Activated naive CD8-positive, alpha-beta T cell treated with anti-CD3 and anti-CD28 coated beads, Interleukin-2, amount 10 ng/mL, durations not matched to agents 7 days and 5 days (primary cell): ENCODE results near the gene GFY. TPM values are rescaled to one million over a fixed set of nuclear protein-coding genes. Genes with fewer than 3 reads are reported as not detected.

Experiments used
- ATAC-seq: fragments of 150-1000 bp; cut with Tn5 transposase; one replicate; pipeline ENCODE4 v1.10.0; 2021; ENCODE audit warnings: low read depth, moderate library complexity
- POLR2A ChIA-PET: fragments of 350-600 bp; sonication (Branson Sonifier 250); formaldehyde crosslinking; loops from one replicate; lab custom pipeline; 2021; ENCODE audit warnings: antibody characterized with exemption; lab: Charles Lee
- DNase-seq: peaks from one replicate; pipeline ENCODE4 v3.0.0; 2021
- H3K27ac Mint-ChIP-seq: one replicate; pipeline ENCODE4 v1.8.0; 2022; ENCODE audit warnings: mild to moderate bottlenecking, mixed read lengths
- H3K27me3 Mint-ChIP-seq: one replicate; pipeline ENCODE4 v1.8.0; 2022; ENCODE audit warnings: mild to moderate bottlenecking, moderate library complexity, mixed read lengths
- H3K36me3 Mint-ChIP-seq: one replicate; pipeline ENCODE4 v1.8.0; 2021; ENCODE audit warnings: mild to moderate bottlenecking, mixed read lengths
- H3K4me1 Mint-ChIP-seq: one replicate; pipeline ENCODE4 v1.8.0; 2021; ENCODE audit warnings: mixed read lengths
- H3K4me3 Mint-ChIP-seq: one replicate; pipeline ENCODE4 v1.8.0; 2022; ENCODE audit warnings: mild to moderate bottlenecking, moderate library complexity, mixed read lengths
- H3K9me3 Mint-ChIP-seq: one replicate; pipeline ENCODE4 v1.8.0; 2021; ENCODE audit warnings: mixed read lengths
- total RNA-seq, 2 experiments: library from RNA; stranded (reverse); gene quantifications; one replicate each; pipeline ENCODE4 v1.2.3, GENCODE V29; 2021

Gene GFY
- total RNA-seq, 2 experiments from 2014 or later, result not detected

DNA sequence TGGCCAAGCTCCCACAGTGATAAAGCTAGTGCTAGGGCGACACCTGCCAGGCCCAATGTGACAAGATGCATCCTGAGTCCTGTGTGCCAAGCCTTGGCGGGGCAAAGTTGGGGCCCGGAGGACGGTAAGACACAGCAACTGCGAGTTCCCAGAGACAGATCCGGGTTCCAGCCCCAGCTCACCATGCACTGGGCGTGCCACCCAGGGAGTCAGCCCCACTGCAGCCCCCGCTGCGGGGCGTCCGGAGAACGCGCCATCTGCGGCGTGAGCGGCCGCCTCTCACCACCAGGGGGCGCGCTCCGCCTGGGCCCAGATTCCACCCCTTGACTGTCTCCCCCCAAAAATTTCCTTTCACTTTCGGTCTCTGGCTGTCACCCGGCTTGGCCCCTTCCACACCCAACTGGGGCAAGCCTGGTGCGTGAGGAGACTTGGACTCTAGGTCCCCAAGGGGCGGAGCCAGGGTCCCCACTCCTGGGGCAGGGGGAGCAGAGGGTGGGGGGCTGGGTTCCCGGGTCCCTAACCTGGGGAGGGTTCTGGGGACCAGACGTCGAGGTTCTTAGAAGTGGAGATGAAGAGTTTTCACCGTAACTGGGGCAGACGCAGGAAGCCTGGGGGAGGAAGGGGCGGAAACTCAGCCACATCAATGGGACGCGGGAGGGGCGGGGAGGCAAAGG, 48.8 kb downstream of the GFY start, which contains the start of gene FLT3LG:
Gene FLT3LG (plus strand): TSS at position 348 of the 674 bp plus-strand sequence. CDS start 425 bp downstream, outside the sequence.
- POLR2A ChIA-PET, result interaction anchor here (0.5 to 6.8 kb wide), 12 partner anchors 11 to 138 kb away, joined by 3 to 128 read pairs (median 4); partner anchors contain the start of genes ALDH16A1, CD37, PIH1D1 and RPL13A
- peak within 1 kb of the TSS; percentile 98 for H3K4me3 Mint-ChIP-seq
- H3K27ac Mint-ChIP-seq, result peak within 1 kb of the TSS; percentile 99
- ATAC-seq (peak; percentile 74), DNase-seq (peak; percentile 97)
- H3K4me1 Mint-ChIP-seq, result peaks cover 47% of the 10 kb centered on the region
- H3K9me3 Mint-ChIP-seq, result no peaks in the 10 kb centered on the region
- peaks cover 27% of the 10 kb centered on the region for H3K36me3 Mint-ChIP-seq
- no peaks in the 10 kb centered on the region for H3K27me3 Mint-ChIP-seq

DNA sequence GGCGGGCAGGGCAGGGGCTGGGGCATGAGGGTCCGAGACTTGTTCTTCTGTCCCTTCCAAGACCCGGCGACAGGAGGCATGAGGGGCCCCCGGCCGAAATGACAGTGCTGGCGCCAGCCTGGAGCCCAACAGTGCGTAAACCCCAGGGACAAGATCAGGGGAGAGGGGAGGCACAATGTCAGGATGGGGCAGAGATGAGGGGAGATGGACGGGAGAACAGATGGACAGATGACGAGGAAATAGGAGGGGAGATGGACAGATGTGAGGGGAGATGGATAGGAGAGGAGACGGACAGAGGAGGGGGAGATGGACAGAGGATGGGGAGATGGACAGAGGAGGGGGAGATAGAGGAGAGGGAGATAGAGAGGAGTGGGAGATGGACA, 49.3 kb downstream of the GFY start:
- Mint-ChIP-seq H3K27me3 (no peaks in the 10 kb centered on the region), H3K4me1 (peaks cover 43% of the 10 kb centered on the region), H3K9me3 (no peaks in the 10 kb centered on the region), H3K4me3 (peak overlapping the region; percentile 98), H3K27ac (peak overlapping the region; percentile 99), H3K36me3 (peaks cover 27% of the 10 kb centered on the region)
- ATAC-seq, result peak; percentile 0
- POLR2A ChIA-PET, result interaction anchor here (0.6 to 4.8 kb wide), 11 partner anchors 9 to 87 kb away, joined by 3 to 60 read pairs (median 7); partner anchors contain the start of genes ALDH16A1, KASH5, PIH1D1 and RPL13A
- no peak for DNase-seq

DNA sequence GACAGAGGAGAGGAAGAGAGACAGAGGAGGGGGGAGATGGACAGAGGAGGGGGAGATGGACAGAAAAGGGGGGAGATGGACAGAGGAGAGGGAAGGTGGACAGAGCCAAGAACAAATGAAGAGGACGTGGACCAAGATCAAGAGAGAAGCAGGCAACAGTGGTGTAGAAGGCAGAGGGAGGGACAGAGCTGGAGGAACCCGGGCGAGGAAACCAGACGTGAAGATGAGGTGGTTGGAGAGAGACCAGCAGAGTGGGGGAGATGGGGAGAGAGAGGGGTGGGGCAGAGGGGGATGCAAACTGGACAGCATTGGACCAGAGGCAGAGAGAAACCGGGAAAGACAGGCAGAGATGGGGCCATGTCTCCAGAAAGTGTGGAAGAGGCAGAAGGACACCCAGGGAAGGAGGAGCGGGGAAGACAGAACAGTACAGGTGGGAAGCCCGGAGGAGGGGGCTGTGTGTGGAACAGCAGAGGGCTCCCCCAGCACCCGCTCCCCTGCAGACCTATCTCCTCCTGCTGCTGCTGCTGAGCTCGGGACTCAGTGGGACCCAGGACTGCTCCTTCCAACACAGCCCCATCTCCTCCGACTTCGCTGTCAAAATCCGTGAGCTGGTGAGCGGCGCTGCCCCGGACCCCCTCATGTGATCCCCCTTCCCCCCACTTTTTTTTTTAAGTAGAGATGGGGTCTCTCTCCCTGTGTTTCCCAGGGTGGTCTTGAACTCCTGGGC, 50.2 kb downstream of the GFY start:
- POLR2A ChIA-PET, result interaction anchor here (0.6 to 4.8 kb wide), 15 partner anchors 9 to 502 kb away, joined by 3 to 60 read pairs (median 5); partner anchors contain the start of genes ALDH16A1, KASH5, NOSIP and PIH1D1
- ATAC-seq, result no peak
- Mint-ChIP-seq H3K36me3 (peaks cover 29% of the 10 kb centered on the region), H3K27me3 (no peaks in the 10 kb centered on the region), H3K27ac (peak overlapping the region; percentile 99), H3K4me3 (peak overlapping the region; percentile 98), H3K9me3 (no peaks in the 10 kb centered on the region), H3K4me1 (peaks cover 34% of the 10 kb centered on the region)
- no peak for DNase-seq

DNA sequence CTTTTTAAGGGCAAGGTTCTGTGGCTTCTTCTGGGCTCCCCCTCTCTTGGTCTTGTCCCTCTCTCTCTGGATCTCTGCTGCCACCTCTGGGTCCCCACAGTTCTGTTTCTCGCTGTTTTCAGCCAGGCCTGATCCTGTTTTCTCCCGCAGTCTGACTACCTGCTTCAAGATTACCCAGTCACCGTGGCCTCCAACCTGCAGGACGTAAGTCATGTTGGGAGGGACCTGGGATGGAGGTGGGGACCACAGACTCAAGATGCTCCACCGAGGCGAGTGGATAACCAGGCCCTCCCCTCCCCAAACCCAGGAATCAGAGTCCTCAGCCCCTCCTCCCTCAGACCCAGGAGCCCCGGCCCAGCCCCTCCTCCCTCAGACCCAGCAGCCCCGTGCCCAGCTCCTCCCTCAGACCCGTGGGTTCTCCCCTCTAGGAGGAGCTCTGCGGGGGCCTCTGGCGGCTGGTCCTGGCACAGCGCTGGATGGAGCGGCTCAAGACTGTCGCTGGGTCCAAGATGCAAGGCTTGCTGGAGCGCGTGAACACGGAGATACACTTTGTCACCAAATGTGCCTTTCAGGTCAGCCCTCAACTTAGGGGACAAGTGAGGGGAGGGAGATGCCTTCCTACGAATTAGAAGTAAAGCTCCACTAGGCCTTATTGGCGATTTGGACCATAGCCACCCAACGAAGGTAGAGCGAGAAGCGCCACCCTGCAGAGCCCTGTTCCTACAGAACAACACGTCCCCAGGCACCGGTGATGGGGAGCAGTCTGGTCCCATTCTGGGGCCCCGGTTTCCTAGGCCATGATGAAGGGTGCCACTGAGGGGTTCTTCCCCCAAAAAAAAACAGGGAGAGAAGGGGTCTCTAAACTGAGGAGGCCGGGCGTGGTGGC, 51.0 kb downstream of the GFY start:
- Mint-ChIP-seq H3K27me3 (no peaks in the 10 kb centered on the region), H3K27ac (peak overlapping the region; percentile 99), H3K4me3 (peak overlapping the region; percentile 98), H3K9me3 (no peaks in the 10 kb centered on the region), H3K4me1 (peaks cover 31% of the 10 kb centered on the region), H3K36me3 (peaks cover 33% of the 10 kb centered on the region)
- POLR2A ChIA-PET, result interaction anchor here (0.7 to 4.8 kb wide), 13 partner anchors 8 to 164 kb away, joined by 3 to 60 read pairs (median 6); partner anchors contain the start of genes ALDH16A1, NOSIP, PIH1D1 and RPL13A
- DNase-seq (peak; percentile 78), ATAC-seq (peak; percentile 46)

Other genes with a start within 250 kb of the GFY start
- gene SLC6A16, start 100.2 kb upstream of the GFY start, total RNA-seq, result 1 to 10 TPM; 3.7 to 5.1 TPM
- gene CD37, start 90.0 kb upstream of the GFY start, total RNA-seq, result 100 to 1,000 TPM; 246 to 258 TPM
- gene TEAD2, start 63.0 kb upstream of the GFY start, total RNA-seq, result not detected
- gene DKKL1, start 61.5 kb upstream of the GFY start, total RNA-seq, result not detected
- not detected for gene KASH5, start 37.1 kb upstream of the GFY start, total RNA-seq
- gene PTH2, start 1.9 kb upstream of the GFY start, total RNA-seq, result not detected
- gene SLC17A7, start 16.1 kb downstream of the GFY start, total RNA-seq, result under 1 TPM; 0.14 to 0.25 TPM
- 100 to 1,000 TPM; 143 to 148 TPM for gene PIH1D1, start 26.4 kb downstream of the GFY start, total RNA-seq
- gene ALDH16A1, start 27.8 kb downstream of the GFY start, total RNA-seq, result 10 to 100 TPM; 41.8 to 42.9 TPM
- 100 to 1,000 TPM; 250 to 282 TPM for gene FLT3LG, start 48.8 kb downstream of the GFY start, total RNA-seq
- 1,000 to 10,000 TPM; 2,936 to 3,173 TPM for gene RPL13A, start 62.2 kb downstream of the GFY start, total RNA-seq
- gene RPS11, start 71.0 kb downstream of the GFY start, total RNA-seq, result 1,000 to 10,000 TPM; 2,412 to 2,445 TPM
- 10 to 100 TPM; 19.8 to 24.4 TPM for gene FCGRT, start 87.3 kb downstream of the GFY start, total RNA-seq
- 1 to 10 TPM; 1.6 to 2.4 TPM for gene RCN3, start 102.6 kb downstream of the GFY start, total RNA-seq
- 100 to 1,000 TPM; 122 to 125 TPM for gene NOSIP, start 155.2 kb downstream of the GFY start, total RNA-seq
- 1 to 10 TPM; 1.5 to 2.3 TPM for gene PRRG2, start 155.9 kb downstream of the GFY start, total RNA-seq
- 10 to 100 TPM; 49.7 TPM for gene PRR12, start 165.8 kb downstream of the GFY start, total RNA-seq
- gene RRAS, start 214.8 kb downstream of the GFY start, total RNA-seq, result 10 to 100 TPM; 12.3 to 14.9 TPM
- 10 to 100 TPM; 64.7 to 66.9 TPM for gene SCAF1, start 216.8 kb downstream of the GFY start, total RNA-seq
- 100 to 1,000 TPM; 198 to 205 TPM for gene IRF3, start 240.5 kb downstream of the GFY start, total RNA-seq
- gene BCL2L12, start 240.5 kb downstream of the GFY start, total RNA-seq, result 10 to 100 TPM; 63.4 to 71.3 TPM